HG03139 (cell line): ENCODE measurements around the gene UGT1A5.
"Not testable (repeated sequence)": the region's sequence is repeated elsewhere in the genome, so short reads cannot be mapped to it uniquely, and the experiment has no call there.

Experiments
- ATAC-seq: cut with Tn5 transposase; IDR thresholded peaks from one replicate; pipeline ENCODE4 v1.9.1; 2021; ENCODE audit not compliant: unreplicated experiment

The UGT1A5 gene

GRCh38 chr2:233745838-233746237, 33.1 kb downstream of the UGT1A5 start:
- ATAC-seq = not testable (repeated sequence)

DNA sequence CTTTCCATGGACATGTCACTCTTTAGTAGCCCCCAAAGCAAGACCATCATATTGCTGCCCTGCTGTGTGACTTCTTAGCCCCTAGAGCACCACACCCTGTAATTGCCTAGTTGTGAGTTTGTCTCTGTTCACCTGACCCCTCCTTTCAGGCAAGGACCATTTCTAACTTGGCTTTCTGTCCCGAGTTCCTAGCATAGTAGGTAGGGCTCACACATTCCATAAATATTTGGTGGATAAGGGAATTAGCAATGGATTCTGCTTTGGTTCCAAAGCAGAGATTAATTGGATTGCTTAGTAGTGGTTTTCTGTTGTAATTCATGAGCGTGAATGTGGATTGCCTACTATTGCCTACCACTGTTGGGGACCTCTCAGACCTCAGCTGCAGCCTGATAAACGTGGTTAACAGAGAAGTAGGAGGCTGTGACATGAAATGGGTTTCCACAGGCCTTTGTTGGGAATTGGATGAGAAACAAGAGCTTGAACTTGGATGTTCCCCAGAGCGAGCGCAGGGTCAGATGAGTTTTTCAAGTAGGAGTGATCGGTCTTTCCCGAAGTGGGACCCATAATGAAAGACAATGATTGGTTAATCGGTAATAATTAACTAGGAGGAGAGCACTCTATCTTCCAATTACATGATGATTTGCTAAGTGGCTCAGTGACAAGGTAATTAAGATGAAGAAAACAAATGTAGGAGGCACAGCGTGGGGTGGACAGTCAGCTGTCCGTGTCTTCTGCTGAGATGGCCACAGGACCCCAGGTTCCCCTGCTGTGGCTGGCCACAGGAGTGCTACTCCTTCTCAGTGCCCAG, 34.0 kb downstream of the UGT1A5 start:
- no peak for ATAC-seq

GRCh38 chr2:233747283-233747544, 34.5 kb downstream of the UGT1A5 start:
- no peak for ATAC-seq

- not testable (repeated sequence) for ATAC-seq
Observed at GRCh38 chr2:233750689-233751088, 38.0 kb downstream of the UGT1A5 start.

DNA sequence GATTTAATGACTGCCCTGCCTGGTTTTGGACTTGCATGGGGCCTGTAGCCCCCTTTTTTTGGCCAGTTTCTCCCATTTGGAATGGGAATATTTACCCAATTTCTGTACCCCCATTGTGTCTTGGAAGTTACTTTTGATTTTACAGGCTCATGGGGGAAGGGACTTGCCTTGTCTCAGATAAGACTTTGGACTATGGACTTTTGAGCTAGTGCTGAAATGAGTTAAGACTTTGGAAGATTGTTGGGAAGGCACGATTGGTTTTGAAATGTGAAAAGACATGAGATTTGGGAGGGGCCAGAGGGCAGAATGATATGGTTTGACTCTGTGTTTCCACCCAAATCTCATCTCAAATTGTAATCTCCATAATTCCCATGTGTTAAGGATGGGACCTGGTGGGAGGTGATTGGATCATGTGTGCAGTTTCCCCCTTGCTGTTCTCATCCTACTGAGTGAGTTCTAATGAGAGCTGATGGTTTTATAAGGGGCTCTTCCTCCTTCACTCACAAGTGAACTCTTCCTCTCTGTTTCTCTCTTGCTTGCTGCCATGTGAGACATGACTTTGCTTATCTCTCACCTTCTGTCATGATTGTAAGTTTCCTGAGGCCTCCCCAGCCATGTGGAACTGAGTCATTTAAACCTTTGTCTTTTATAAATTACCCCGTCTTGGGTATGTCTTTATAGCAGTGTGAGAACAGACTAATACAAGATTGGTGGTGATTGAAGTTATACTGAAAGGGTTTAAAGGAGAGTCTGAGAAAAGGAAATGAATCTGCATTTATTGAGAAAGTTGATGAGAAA, 38.7 kb downstream of the UGT1A5 start:
- not testable (repeated sequence) for ATAC-seq

- ATAC-seq = no peak
Observed at GRCh38 chr2:233754872-233755611, 42.3 kb downstream of the UGT1A5 start.

GRCh38 chr2:233756429-233757081, 43.8 kb downstream of the UGT1A5 start:
- ATAC-seq = no peak

- ATAC-seq = no peak
Observed at GRCh38 chr2:233758141-233758540, 45.4 kb downstream of the UGT1A5 start.

DNA sequence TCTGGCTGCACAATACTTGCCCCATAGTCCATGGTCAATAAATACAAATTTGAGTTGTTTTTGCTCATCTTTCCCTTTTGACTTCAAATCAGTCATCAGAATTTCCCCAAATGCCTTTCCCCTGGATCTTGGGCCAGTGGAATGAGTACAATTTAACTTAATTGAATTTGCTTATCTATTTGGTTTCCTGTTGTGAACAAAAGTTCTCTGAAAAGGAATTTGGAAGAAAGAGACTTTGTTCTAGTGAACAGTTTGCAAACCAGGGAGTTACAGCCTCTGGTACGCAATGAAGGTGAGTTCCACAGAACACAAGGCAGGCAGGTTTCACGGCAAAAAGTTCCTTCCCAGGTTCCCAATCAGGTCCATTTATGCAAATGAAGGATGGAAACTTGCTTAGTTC, 46.1 kb downstream of the UGT1A5 start:
- ATAC-seq = no peak

- no peak for ATAC-seq
Observed at GRCh38 chr2:233760043-233760442, 47.3 kb downstream of the UGT1A5 start, which contains the start of gene UGT1A1. Gene UGT1A1 (plus strand): TSS chr2:233760270. CDS start chr2:233760288, 18 bp downstream.

DNA sequence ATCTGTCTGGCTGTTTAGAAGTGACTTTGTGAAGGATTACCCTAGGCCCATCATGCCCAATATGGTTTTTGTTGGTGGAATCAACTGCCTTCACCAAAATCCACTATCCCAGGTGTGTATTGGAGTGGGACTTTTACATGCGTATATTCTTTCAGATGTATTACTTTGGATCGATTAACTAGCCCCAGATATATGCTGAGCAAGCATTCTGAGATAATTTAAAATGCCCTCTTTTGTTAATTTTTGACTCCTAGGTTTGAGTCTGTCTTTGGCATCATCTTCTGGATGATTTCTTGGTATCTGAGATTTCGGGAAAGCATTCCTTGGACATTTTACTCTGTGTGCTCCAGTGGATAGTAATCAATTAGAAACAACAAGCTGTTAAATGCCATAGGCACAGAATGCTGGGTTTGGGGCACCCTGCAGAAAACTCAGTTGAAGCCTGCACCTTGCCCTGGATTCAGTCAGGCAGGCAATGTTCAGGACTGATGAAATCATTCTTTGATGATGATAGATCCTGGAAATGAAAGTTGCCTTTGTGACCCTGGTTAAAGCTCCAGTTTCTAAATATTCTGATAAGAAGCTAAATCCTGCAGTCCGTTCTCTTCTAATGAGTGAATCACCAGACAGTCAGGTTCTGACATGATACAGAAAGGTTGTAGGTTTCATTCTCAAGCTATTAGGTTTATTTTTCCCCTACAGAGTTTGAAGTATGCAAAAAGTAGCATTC, 48.5 kb downstream of the UGT1A5 start:
- ATAC-seq = no peak

DNA sequence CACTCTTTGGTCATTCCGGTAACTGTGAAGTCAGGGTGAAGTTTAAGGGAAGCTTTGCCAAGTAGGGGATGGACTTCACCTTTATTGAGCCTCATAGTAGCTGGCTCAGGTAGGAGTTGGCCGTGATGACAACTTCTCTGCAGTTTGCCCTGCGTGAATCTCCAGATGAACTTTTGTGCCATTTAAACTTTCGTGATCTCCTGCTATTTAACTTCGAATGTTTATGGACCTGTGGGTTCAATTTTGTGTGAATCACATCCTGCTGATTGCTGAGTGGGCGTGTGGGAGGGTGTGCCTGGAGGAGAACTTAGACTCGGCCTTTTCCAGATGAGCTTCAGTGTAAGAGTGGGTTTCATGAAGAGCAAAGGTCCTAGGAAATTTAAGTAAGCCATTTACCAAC, 51.6 kb downstream of the UGT1A5 start:
- ATAC-seq = no peak

GRCh38 chr2:233764761-233765160, 52.1 kb downstream of the UGT1A5 start:
- ATAC-seq = no peak

DNA sequence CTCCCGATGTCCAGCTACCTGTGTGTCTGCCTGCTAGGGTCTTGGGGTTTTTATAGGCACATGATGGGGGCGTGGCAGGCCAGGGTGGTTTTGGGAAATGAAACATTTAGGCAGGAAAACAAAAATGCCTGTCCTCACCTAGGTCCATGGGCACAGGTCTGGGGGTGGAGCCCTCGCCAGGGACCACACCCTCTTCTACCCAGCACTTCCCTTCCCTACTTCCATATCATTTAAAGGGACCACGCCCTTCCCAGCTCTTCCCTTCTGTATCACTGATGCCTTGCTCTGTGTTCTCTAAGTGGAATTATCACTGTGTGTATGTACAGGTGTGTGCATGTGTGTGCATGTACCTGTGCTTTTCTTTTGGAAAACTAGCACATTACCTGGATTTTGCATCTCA, 53.7 kb downstream of the UGT1A5 start:
- ATAC-seq = no peak

- no peak for ATAC-seq
Observed at GRCh38 chr2:233768076-233768475, 55.4 kb downstream of the UGT1A5 start.

DNA sequence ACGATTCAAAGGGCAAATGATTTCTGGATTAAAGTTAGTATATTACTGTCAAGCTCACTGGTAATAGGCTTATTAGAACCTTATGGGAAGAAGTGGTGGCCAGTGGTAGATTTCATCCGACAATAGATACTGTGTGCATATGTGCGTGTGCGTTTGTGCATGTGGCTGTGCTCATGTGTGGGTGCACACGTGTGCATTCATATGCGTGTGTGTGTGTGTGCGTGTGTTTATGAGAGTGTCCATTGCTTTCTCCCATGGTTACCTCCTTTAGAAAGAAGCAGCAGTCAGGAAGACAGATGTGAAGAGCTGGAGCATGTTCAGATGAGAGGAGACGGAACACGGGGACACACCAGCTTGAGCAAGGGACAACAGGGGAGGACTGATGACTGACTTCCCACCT, 56.6 kb downstream of the UGT1A5 start:
- ATAC-seq = no peak

- no peak for ATAC-seq
Observed at GRCh38 chr2:233772153-233772552, 59.4 kb downstream of the UGT1A5 start.

GRCh38 chr2:233772583-233772982, 59.9 kb downstream of the UGT1A5 start:
- no peak for ATAC-seq

- no peak for ATAC-seq
Observed at GRCh38 chr2:233773854-233774253, 61.1 kb downstream of the UGT1A5 start.

- no peak for ATAC-seq
Observed at GRCh38 chr2:233775414-233775813, 62.7 kb downstream of the UGT1A5 start.

DNA sequence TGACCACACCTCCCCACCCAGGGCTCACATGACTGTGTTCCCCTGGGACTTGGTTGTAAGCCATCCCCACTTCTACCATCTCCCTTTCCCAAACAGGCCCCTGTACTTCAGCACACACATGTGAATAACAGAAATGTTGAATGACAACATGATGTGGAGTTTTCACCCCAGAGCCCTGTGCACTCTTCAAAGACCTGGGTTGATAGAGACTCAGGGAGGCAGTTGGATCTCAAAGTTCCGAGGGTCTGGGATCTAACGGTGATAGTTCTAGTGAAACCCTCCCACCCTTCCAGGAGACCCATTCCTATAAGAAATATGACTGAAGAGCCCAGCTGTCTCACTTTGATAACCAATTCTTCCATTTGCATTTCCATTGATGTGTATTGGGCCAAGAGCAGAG, 65.3 kb downstream of the UGT1A5 start, which contains the start of gene MROH2A:
TSS of gene MROH2A (plus strand) at position 301 of the 400 bp plus-strand sequence. CDS start 1,029 bp downstream, outside the sequence.
- ATAC-seq = no peak
